ENCODE data around the gene PTHLH.

Gene PTHLH

DNA sequence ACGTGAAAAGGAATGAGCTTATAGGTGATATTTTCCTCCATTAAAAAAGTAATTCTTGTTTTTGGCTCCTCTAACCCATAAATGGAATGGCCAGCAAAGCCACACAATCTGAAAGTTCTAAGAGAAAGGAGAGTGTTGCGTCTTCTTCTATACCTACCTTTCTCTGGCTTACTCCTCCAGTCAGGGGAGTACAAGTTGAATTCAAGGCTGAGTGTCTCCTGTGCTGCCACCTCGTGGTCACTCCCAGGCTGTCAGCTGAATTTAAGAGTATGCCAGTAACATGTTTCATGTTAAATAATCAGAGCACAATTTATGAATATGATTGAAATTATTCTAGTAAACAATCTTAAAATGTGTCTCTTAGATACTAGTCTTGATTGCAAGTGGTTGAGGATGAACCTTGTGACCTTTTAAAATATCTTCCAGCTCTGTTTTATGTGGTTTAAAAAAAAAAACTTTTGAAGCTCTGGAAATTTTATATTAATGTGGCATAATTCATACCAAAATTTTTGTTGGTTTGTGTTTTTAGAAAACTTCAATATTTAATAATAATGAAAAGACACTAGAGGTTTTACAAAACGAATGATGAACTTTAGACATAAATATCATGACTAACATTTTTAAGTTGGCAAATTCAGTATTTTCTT lies 31.7 kb downstream of the PTHLH start:
- peak; percentile 55 to 67 for DNase-seq (ENCODE audit: low read depth in 1 of 2, low spot score in 1 of 2)

DNA sequence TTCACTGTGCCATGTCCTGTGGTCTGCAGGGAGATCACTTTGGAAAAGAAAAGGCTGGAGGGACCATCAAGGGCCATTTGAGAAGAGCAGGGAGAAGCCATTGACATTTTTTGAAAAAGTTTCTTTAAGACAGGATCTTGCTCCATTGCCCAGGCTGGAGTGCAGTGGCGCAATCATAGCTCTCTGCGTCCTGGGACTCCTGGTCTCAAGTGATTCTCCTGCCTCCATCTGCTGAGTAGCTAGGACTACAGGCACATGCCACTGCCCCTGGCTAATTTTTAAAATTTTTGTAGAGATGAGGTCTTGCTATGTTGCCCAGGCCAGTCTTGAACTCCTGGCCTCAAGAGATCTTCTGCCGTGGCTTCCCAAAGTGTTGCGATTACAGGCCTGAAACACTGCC lies 32.3 kb downstream of the PTHLH start:
- DNase-seq (ENCODE audit: low read depth in 1 of 2, low spot score in 1 of 2), result no peak

DNA sequence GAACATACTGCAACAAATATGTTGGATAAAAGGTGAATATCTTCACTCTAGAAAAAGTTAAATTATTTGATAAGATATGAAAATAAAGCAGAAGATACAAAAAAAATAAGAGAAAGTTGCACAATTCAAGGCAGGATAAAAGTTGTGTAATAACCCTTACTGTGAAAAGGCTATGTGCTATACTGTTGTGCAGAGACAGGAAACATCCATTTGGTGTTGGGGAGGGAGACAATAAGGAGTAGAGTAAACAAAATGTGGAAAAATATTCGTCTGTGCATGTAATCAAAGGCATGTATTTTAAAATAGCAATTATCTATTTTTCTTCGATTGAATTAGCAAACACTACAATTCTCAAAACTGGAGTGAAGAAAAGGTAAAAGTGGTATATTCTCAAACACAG lies 34.8 kb downstream of the PTHLH start:
- no peak for DNase-seq (ENCODE audit: low read depth in 1 of 2, low spot score in 1 of 2)

DNA sequence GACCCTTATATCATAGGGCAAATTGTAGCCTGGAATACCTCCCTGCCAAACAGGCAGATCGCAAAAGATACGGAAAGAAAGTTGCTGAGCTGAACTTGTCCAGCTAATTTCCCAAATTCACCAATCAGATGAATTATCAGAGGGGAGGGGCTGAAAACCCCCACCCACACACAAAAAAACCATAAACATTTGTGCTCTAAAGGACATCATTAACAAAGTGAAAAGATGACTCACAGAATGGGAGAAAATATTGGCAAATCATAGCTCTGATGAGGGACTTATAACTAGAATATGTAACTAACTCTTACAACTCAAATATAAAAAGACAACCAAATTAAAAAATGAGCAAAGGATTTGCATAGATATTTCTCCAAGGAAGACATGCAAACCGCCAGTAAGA lies 36.3 kb downstream of the PTHLH start:
- no peak for DNase-seq (ENCODE audit: low read depth in 1 of 2, low spot score in 1 of 2)

DNA sequence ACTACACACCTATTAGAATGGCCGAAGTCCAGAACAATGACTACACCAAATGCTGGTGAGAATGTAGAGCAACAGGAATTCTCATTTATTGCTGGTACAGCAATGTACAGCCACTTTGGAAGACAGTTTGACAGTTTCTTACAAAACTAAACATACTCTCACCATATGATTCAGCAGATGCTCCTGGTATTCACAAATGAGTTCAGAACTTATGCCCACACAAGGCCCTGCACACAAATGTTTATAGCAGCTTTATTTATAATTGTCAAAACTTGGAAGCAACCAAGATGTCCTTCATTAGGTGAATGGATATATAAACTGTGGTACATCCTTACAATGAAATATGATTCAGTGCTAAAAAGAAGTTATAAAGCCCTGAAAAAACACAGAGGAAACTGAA lies 38.3 kb downstream of the PTHLH start:
- DNase-seq (ENCODE audit: low read depth in 1 of 2, low spot score in 1 of 2), result no peak

DNA sequence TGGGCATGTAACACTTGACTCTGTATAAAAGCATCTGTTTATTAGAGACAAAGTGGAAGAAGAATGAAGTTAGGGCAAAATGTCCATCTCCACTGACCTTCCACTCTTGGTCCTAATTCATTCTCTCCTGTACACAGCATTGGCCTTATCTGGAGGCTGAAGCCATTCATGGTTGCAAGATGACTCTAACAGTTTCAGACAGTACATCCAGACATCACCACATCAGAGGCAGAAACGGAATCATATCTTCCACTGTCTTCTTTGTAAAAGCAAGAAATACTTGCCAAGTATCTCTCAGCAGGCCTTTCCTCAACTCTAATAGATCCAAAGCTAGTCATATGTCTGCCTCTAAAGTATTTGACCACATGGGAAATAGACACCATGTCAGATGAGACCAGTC lies 41.1 kb downstream of the PTHLH start:
- DNase-seq (ENCODE audit: low read depth in 1 of 2, low spot score in 1 of 2), result no peak

DNA sequence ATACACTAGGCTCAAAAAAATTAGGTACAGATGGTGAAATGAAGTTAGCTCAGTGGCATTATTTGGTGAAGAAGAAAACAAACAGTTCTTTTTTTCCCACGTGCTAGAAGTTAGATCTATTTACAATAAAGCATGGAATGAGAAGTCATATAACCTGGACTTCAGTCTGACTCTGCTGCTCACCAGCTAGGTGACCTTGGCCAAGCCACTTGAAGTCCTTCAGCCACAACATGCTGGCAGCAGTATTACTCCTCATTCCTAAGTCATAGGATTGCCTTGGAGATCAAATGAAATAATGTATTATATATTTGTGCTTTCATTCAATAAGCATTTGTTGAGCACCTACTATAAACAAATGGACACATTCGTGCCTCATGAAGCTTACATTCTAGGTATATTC lies 45.2 kb downstream of the PTHLH start:
- no peak for DNase-seq (ENCODE audit: low read depth in 1 of 2, low spot score in 1 of 2)

DNA sequence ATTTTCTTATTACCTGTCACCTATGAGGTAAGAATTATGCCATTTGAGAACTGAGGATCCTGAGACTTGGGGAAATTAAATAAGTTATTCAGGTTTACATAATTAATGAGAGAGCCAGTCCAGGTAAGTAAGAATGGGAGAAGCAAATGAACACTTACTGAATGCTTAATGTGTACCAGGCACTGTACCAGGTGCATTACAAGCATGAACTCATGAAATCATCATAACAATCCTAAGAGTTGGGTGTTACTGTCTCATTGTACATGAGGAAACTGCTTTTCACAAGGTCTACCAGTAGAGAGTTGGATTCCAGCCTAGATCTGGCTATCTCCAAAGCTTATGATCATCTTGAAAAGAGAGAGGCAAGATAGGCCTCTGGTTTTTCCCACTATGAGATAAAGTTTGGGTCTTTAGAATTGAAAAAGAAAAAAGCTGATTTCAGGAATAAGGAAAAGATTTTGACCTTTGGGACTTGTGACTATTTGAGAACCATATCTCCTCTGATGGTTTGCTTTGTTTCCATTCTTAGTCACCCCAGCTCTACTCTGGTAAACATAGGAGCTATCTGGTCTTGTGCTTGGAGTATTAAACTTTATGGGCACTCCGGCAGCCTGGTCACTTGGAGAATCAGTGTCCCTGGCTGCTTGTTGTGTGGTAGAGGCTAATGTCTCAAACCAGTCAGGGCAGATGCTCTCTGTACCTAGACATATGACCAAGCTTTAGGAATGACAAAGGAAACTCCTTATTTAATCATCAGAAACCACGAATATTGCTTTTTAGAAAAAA lies 48.0 kb downstream of the PTHLH start:
- no peak for DNase-seq (ENCODE audit: low read depth in 1 of 2, low spot score in 1 of 2)

DNA sequence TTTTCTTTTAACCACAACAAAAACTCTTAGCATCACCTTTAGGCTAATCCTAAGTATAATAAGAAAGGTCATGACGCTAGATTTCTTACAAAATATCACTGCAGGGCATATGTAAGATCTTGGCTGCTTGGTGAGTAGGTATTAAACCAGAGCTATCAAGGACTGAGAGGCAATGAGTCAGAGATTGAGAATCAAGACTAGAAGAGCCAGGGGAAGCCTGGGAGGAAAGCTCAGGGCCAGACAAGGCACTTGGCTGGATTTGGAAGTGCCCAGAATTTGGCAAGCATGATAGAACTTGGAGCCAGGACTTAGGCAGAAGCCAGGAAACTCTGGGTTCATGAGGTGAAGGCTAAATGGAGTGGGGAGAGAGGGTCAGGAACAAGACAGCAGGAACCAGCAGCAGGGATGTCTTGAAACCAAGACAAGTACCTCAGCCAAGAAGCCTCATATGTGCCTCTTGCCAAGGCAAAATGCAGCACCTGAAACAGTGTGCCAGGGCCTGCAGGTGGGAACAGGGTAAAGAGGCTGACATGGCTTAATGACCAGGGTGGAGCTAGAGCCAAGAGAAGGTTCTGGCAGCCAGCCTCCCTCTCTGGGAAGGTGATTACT lies 49.9 kb downstream of the PTHLH start:
- DNase-seq (ENCODE audit: low read depth in 1 of 2, low spot score in 1 of 2), result no peak

DNA sequence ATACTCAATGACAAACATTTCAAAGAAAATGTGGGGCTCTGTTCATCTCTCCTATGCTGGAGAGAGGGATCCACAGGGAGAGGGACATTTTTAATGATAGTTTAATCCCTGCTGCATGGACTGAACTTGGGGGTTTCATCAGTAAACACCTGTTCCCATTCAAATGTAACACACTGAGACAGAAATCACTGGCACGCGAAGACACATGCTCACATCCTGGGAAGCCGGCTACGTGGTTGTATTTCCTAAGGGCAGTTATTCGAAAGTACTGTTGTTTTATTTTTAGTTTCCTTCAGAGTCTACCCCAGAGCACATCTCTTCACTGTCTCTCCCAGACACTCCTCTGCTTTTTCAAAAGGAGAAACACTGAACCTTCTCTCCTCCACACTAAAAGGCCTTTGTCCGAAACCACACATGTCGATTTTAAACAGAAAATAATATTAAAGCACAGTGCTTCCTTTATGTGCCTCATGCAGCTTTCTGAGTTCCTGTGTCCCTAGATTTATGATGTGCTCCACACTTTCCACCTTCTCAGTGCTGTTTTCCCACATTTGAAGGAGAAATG lies 52.8 kb downstream of the PTHLH start:
- DNase-seq (ENCODE audit: low read depth in 1 of 2, low spot score in 1 of 2), result no peak

DNA sequence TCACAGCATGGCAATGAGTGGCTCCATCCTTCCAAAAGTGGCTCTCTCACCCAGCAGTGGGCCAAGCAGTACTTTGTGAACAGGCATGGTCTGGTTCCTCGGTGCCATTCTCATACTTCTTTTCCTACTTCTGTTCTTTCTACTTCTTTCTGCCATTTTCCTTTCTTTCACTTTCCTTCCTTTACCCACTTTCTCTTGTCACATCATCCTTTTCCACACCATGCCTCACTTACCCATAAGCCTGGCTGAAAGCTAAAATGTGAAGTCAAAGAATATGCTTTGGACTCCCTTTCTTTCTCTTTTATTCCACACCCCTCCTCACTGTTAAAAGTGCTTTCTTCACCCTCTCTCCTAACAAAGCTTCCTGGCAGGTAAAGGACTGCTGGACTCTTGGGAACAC lies 57.0 kb downstream of the PTHLH start:
- no peak for DNase-seq (ENCODE audit: low read depth in 1 of 2, low spot score in 1 of 2)

DNA sequence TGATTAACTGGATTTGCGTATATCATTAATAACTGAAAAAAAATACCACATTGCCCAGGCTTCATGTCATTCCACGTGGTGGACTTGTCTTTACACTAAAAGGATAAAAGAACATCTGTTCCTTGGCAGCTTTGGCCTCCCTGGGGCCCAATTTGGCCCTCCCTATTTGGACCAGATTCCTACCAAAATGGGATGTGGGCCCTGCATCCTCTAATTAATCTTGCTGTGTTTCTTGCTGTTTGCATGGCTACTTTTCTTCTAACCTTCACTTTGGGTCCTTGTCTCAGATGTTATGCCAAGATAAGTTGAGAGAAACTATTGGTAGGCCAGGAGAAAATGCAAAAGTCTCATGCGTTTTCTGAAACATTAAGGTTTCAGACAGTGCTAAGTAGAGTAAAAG lies 57.5 kb downstream of the PTHLH start:
- DNase-seq (ENCODE audit: low read depth in 1 of 2, low spot score in 1 of 2), result no peak

DNA sequence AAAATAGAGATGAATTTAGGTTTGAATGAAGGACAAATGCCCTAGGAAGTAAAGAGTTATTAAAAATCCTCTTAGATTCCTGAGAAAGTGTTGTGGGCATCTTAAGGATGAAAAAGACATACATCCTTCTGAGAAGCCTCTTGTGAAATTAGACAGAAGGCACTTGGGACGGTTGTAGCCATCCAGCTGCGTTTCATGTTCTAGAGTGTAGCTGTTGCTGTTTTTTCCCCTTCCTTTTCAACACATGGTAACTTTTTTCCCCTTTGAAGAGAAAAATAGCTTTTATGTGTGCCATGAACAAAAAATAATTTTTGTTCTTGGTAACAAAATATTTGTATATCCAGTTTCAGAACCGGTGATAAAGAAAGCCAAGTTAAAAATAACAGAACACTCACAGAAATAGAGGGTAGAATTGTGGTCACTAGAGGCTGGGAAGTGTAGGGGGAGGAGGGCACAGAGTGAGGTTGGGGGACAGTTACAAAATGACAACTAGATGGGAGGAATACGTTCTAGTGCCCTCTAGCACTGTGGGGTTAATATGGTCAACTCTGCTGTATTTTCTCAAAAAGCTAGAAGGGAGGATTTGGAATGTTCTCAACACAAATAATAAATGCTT lies 58.4 kb downstream of the PTHLH start:
- no peak for DNase-seq (ENCODE audit: low read depth in 1 of 2, low spot score in 1 of 2)

DNA sequence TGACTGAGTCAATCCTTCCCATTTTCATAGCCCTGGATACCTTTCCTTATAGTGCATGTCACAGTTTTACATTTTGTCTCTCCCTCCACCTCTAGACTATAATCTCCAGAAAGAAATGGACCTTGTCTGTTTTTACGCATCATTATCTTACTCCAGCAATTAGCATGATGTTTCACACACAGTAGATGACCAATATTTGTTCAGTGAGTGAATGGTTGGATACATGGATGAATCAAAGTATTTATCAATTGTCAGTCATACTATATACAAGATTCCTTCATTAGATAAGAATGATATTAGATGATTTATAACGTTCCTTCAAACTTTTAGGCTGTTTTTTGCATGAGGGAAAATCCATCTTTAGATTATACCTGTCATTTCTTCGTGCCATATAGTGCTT lies 61.1 kb downstream of the PTHLH start:
- DNase-seq (ENCODE audit: low read depth in 1 of 2, low spot score in 1 of 2), result no peak

Data from stimulated activated CD4-positive, alpha-beta T cell treated with anti-CD3 and anti-CD28 coated beads, Interleukin-15, amount 100 ng/mL, for 1 hour (primary cell).